Measurements from ENCODE around the gene PAM16. TPM values are rescaled to one million over a fixed set of nuclear protein-coding genes. Genes with fewer than 3 reads are reported as not detected.

Gene PAM16
- polyA plus RNA-seq, 1 donor from 2014 or later = 145 TPM

DNA sequence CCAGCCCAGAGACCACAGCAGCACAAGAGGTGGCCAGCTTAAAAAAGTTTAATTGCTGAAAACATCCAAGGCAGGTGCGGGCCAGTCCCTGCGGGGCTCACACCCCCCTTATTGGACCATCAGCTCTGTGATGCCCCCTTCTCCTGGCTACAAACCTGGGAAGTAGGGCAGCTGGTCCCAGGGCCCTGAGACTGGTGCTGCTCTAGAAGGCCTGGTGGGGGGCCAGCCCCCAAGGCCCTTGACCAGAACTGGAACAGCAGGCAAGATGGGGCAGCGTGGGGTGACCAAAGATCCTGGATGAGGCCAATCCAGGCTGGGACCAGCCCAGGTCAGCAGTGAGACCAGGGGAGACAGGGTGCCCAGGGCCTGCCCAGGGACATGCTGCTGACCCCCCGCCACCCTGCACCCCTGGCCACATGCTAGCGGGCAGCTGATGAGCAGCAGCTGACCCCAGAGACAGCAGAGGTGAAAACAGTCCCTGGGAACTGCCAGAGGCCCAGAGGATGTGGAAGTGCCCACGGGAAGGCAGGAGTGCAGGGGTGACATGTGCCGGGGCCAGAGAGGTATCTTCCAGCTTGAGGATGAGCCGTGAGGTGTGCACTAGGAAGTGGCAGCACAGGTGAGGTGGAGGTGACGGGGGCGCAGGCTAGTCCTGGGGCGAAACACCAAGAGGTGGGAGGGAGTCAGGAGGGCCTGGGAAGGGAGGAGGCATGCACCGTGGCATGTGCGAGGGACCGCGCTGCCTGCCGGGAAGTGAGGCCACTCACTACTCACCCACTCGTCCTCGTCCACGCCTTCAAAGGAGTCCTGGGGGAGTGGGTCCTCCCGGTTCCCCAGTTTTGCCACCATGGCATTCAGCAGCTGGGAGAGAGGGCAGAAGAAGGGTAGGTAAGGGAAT, 3.6 kb upstream of the PAM16 start:
- Histone ChIP-seq H2AFZ (ENCODE audit: low read depth, low read length) (no peak overlapping the region), H4K20me1 (ENCODE audit: insufficient read depth) (no peaks in the 10 kb centered on the region), H3F3A (ENCODE audit: insufficient read depth, low read length, poor library complexity, severe bottlenecking) (no peaks in the 10 kb centered on the region), H3K79me2 (replicated peaks; ENCODE audit: insufficient read depth, low read length) (peaks cover 3% of the 10 kb centered on the region), H3K9ac (ENCODE audit: low read length) (no peak overlapping the region), H3K9me2 (ENCODE audit: insufficient read depth, low read length) (no peaks in the 10 kb centered on the region), H3K27ac (ENCODE audit: low read length) (no peak overlapping the region), H3K4me2 (ENCODE audit: low read length) (no peak overlapping the region), H3K4me3 (ENCODE audit: low read length) (no peak overlapping the region), H3K36me3 (ENCODE audit: insufficient read depth, low read length) (no peaks in the 10 kb centered on the region), H3K27me3 (ENCODE audit: insufficient read depth, low read depth, low read length) (no peaks in the 10 kb centered on the region), H3K9me3 (ENCODE audit: low read length) (no peaks in the 10 kb centered on the region)
- TF ChIP-seq TAF1 (IDR thresholded peaks at IDR 0.05; ENCODE audit: low read depth) = no peak
- TF ChIP-seq, protein P1, sequence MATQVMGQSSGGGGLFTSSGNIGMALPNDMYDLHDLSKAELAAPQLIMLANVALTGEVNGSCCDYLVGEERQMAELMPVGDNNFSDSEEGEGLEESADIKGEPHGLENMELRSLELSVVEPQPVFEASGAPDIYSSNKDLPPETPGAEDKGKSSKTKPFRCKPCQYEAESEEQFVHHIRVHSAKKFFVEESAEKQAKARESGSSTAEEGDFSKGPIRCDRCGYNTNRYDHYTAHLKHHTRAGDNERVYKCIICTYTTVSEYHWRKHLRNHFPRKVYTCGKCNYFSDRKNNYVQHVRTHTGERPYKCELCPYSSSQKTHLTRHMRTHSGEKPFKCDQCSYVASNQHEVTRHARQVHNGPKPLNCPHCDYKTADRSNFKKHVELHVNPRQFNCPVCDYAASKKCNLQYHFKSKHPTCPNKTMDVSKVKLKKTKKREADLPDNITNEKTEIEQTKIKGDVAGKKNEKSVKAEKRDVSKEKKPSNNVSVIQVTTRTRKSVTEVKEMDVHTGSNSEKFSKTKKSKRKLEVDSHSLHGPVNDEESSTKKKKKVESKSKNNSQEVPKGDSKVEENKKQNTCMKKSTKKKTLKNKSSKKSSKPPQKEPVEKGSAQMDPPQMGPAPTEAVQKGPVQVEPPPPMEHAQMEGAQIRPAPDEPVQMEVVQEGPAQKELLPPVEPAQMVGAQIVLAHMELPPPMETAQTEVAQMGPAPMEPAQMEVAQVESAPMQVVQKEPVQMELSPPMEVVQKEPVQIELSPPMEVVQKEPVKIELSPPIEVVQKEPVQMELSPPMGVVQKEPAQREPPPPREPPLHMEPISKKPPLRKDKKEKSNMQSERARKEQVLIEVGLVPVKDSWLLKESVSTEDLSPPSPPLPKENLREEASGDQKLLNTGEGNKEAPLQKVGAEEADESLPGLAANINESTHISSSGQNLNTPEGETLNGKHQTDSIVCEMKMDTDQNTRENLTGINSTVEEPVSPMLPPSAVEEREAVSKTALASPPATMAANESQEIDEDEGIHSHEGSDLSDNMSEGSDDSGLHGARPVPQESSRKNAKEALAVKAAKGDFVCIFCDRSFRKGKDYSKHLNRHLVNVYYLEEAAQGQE (IDR thresholded peaks at IDR 0.05; ENCODE audit: borderline replicate concordance) = no peak
- TF ChIP-seq MXI1 (conservative IDR thresholded peaks at IDR 0.05; ENCODE audit: poor library complexity, severe bottlenecking) = no peak
- TF ChIP-seq EP300 (conservative IDR thresholded peaks at IDR 0.05; ENCODE audit: poor library complexity, severe bottlenecking) = no peak
- TF ChIP-seq, protein P2, sequence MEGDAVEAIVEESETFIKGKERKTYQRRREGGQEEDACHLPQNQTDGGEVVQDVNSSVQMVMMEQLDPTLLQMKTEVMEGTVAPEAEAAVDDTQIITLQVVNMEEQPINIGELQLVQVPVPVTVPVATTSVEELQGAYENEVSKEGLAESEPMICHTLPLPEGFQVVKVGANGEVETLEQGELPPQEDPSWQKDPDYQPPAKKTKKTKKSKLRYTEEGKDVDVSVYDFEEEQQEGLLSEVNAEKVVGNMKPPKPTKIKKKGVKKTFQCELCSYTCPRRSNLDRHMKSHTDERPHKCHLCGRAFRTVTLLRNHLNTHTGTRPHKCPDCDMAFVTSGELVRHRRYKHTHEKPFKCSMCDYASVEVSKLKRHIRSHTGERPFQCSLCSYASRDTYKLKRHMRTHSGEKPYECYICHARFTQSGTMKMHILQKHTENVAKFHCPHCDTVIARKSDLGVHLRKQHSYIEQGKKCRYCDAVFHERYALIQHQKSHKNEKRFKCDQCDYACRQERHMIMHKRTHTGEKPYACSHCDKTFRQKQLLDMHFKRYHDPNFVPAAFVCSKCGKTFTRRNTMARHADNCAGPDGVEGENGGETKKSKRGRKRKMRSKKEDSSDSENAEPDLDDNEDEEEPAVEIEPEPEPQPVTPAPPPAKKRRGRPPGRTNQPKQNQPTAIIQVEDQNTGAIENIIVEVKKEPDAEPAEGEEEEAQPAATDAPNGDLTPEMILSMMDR (IDR thresholded peaks at IDR 0.05; ENCODE audit: poor library complexity, severe bottlenecking) = no peak
- TF ChIP-seq EZH2 (IDR thresholded peaks at IDR 0.05; ENCODE audit: borderline replicate concordance, insufficient read depth, low read length, poor library complexity, severe bottlenecking) = no peak
- no peak for TF ChIP-seq RAD21 (conservative IDR thresholded peaks at IDR 0.05)
- no peak for TF ChIP-seq SMC3 (conservative IDR thresholded peaks at IDR 0.05; ENCODE audit: poor library complexity)
- TF ChIP-seq POLR2AphosphoS5 (IDR thresholded peaks at IDR 0.05) = no peak

- Histone ChIP-seq H3K27me3 (ENCODE audit: insufficient read depth, low read depth, low read length) (no peaks in the 10 kb centered on the region), H3K4me2 (ENCODE audit: low read length) (no peak overlapping the region), H3K9me3 (ENCODE audit: low read length) (no peaks in the 10 kb centered on the region), H2AFZ (ENCODE audit: low read depth, low read length) (no peak overlapping the region), H3K36me3 (ENCODE audit: insufficient read depth, low read length) (no peaks in the 10 kb centered on the region), H3K79me2 (replicated peaks; ENCODE audit: insufficient read depth, low read length) (peaks cover 6% of the 10 kb centered on the region), H3K4me3 (ENCODE audit: low read length) (no peak overlapping the region), H4K20me1 (ENCODE audit: insufficient read depth) (no peaks in the 10 kb centered on the region), H3K27ac (ENCODE audit: low read length) (no peak overlapping the region), H3K9ac (ENCODE audit: low read length) (no peak overlapping the region), H3F3A (ENCODE audit: insufficient read depth, low read length, poor library complexity, severe bottlenecking) (no peaks in the 10 kb centered on the region), H3K9me2 (ENCODE audit: insufficient read depth, low read length) (no peaks in the 10 kb centered on the region)
- TF ChIP-seq EP300 (conservative IDR thresholded peaks at IDR 0.05; ENCODE audit: poor library complexity, severe bottlenecking) = no peak
- no peak for TF ChIP-seq MXI1 (conservative IDR thresholded peaks at IDR 0.05; ENCODE audit: poor library complexity, severe bottlenecking)
Measured at GRCh38 chr16:4353675-4354074, 2.6 kb upstream of the PAM16 start.
